LHCN-M2 (cell line): Measurements from ENCODE around the gene BRD3OS. TPM values are rescaled to one million over a fixed set of nuclear protein-coding genes. Genes with fewer than 3 reads are reported as not detected.

Experiments
- DNase-seq: peaks from one replicate; pipeline ENCODE4 v3.0.0-alpha.2; 2012; ENCODE audit warnings: low read depth
- total RNA-seq: library from RNA; depleted of rRNA; stranded (reverse); fragments of >200 nt; gene quantifications from 2 replicates; pipeline ENCODE4 v1.2.3, GENCODE V29; 2014

The BRD3OS gene
- total RNA-seq, 1 experiment from 2014 or later = 17.7 TPM

DNA sequence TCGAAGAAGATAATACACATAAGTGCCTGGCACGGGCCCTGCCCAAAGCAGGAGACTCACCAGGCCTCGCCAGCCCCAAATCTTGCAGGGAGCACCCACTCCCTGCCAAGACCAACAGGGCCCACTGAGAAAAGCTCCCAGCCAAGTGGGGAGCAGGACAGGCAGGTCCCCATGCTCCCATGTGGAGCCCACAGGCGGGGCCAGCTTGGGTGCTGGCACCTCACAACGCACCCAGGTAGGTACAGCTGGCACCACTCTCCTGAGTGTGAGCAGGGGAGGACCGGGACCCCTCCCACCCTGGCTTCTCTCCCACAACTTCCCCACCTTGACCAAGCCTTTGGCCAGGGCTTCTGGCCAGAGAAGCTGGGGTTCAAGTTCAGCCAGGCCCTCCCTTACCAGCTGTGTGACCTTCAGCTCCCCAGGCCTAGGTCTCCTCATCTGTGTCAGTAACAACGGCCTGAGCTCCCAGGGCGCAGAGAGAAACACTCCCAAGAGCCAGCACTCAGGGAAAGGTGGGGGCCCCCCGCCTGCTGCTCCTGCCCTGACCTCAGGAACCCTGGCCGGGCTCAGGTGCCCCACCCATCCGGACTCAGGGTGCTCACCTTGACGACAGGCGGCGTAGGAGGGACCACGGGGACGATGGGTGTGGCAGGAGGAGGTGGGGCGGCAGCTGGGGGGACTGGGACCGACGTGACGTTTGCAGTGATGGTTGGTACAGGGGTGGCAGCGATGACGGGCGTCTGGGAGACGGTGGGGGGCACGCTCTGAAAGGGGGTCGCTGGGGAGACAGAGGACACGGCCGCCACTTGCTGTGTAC, 24.7 kb downstream of the BRD3OS start:
- no peak for DNase-seq

DNA sequence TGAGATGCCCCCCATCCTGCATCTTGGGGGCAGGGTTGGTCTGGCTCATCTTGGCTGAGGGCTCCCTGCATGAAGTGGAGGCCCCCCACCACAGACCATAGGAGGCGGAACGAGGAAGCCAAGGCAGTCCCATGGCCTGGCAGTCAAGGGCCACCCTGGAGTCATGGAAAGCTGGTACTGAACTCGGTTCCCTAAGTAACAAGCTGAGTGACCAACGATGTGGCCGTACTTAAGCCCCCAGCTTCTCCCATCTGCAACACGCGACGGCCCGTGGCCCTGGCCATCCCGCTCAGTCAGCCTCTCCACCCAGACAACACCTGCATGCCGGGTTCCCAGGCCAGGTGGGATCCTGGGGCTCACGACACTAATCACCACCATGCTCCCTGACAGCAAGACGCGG, 25.4 kb downstream of the BRD3OS start:
- DNase-seq = no peak

DNA sequence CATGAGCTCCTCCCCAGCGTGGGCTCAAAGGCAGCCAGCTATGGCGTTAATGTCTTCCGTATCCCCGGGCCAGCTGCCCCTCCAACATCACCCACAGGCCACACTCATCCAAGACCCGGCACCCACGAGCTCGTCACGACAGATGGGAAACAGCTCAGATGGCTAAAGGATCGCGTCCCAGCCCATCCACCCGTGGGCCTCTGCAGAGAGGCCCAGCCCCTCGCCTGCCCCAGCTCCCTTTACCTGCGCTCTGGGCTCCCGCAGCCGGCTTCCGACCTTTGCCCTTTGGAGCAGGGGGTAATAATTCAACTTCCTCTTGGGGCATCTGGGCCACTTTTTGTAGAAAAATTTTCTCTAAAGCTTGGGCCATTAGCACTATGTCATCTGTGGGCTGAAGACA, 26.0 kb downstream of the BRD3OS start:
- DNase-seq = no peak

DNA sequence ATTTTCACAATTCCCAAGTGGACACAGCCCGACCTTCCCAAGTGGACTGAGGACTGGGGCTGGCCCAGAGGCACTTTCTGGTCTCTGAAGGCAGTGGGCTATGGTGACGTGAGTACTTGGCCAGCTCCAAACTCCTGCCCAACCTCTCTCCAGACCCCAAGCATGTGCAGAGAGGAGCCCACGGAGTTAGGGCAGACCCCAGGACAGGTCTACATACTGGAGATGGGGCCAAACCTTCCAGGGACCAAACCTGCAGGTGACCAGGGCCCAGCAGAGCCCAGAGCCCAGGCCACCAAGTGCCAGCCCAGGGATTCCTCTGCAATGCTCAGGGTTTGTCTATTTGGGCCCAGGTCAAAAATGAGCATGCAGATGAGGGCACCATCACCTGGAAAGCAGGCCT, 27.2 kb downstream of the BRD3OS start:
- DNase-seq = no peak

DNA sequence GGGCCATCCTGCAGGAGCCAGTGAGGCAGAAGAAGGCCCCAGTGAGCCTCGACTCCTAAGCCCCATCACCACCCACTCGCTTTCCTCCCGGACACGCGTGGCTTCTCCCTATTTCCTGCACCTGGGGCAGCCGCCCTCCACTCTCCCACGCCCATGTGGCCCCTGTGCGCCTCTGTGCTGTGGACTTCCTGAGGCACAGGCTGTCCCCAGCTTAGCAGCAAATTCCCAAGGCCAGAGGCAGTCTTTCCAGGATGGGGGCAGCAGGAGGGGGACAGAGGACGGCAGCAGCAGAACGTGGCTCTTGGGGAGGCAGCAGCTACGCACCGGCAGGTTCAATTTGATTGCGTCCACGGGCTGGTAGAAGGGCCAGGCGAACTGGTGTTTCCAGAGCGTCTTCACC, 27.7 kb downstream of the BRD3OS start:
- DNase-seq = no peak

DNA sequence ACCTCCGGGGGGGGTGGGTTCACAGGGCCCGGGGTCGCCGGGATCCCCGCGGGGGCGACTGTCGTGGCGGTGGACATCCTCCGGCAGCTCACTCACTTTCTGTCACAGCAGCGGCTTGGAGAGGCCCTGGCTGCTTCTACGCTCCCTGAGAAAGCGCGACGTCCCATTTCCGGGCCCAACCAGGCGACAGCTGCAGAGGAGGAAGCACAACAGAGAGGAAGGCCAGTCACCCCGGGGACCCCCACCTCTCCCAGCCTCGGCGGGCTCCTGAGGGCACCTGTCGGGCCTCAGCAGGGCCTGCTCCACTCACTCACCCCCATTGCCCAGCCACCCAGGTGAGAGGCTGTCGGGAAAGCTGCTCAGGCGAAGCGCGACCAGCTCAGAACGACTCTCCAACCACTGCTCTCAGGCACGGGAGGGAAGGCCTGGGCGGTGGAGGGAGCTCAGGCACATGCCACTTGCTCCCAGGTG, 28.2 kb downstream of the BRD3OS start:
- no peak for DNase-seq

DNA sequence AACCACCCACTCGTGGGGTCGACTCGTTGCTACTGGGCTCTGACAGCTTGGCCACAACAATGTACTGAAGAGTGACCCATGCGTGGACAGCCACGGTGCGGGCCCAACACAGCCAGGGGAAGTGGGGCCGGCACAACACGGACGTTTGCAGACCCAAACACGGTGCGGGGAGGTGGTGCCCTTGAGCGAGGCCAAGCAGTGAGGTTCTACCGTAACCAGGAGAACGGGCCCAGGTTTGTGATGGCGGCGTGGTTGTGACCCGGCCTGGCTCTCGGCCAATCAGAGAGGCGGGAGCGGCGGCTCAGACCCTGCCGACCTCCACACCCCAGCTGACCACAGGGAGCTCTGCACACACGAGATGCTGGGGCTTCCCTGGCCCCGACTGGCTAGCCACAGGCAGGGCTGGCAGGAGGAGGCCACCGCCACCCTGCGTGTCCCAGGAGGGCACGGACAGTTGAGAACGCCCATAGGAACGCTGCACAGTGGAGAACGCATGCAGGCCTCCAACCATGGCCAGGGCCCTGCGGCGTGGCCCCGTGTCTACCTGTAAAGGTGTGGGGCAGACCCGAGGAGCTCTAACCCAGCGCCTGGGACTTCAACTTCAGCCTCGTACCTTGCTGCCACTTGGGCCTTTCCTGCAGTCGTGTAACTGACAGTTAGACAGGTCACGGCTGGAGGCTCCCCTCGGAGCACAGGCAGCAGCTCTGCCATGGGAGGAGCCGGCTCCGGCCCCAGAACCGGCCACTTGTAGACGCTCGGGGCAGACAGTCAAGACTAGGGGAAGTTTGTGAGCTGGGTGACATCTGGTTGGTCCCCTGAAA, 28.9 kb downstream of the BRD3OS start:
- DNase-seq = no peak

DNA sequence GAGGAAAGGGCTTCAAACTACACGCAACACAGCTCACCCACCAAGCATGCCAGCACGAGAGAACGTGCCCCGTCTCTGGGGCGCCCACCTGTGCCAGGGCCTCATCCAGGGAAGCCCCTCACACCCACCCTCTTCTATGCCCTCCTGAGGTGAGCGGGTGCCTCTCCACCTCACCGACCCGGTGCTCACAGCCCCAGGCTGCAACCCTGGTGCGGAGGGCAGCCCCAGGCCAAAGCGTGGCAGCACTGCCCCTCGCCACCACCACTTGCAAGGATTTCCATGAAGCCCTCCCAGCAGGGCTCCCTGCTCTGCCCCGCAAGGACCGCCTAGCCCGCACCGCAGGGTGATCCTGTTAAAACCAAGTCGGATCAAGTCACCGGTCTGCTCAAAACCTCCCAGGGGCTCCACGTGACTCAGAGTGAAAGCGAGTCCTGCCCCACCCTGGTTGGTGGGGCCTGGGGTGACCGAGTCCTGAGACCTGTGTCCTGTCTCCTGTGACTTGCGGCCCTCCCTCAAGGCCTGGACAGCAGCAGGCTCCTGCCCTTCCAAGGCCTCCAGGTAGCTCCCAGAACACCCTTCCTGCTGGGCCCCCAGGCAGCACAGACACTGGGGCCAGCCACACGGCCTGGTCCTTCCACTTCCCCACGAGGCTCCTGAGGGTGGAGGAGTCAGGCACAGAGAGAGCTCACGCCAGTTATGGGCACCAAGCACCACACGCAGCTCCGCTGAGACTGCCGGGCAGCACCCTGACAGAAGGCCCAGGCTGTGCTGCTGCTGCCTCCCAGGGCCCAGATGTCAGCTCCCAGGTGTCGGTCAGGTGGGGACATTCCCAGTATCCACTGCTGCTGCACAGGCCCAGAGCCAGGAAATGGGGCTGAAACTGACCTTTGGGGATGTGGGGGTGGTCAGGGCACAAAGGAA, 29.9 kb downstream of the BRD3OS start:
- DNase-seq = no peak

DNA sequence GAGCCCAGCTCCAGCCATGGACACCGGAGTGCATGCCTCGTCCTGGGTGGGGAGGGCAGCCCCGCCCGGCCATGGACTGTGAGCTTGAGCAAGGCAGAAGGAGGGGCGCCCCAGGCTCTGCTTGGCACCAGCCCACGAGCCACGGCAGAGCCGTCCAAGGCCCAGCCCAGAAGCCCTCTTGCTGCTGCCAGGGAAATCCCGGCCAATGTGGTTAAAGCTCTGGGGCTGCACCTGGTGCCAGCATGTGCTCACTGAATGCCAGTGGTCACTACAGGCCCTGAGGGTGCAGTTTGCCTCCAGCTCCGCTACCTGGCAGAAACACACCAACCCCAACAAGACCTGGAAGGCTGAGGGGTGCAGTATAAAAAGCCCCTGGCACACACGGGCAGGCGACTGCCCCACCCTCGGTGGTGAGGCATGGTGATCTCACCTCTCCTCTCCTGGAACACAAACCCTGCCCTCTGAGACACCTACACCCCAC, 30.7 kb downstream of the BRD3OS start:
- peak; percentile 83 for DNase-seq

DNA sequence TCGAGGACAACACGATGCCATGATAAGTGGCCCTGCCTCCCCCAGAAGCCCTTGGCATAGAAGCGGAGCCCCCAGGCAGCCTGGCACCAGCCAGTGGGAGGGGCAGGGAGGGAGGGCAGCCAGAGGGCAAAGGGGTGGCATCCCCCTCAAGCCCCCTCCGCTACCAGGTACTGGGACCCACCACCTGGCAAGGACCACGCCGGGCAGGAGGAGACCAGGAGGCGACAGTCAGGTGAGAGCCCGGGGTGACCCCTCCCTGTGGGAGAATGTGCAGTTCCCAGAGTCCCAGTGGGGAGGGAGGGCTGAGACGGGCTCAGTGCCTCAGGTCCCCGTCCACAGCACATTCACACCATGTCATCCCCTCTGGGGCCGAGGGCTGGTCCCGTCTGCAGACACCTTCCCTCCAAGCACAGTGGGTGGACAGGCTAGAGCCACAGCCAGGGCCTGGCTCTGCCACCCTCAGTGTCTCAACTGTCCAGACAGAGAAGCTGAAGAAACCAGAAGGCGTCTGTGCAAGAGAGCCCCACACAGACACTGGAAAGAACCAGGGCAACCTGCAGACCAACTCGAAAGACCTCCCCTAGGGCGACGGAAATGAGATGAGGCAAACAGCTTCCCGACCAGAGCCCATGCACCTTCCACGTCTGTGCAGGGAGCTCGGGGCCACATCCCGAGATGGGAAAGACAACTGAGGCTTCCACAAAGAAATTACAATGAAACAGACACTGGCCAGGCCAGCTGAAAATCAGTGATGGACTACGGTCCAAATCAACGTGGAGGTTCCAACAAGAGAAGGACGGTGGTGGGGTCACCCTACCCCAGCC, 31.4 kb downstream of the BRD3OS start:
- DNase-seq = no peak

DNA sequence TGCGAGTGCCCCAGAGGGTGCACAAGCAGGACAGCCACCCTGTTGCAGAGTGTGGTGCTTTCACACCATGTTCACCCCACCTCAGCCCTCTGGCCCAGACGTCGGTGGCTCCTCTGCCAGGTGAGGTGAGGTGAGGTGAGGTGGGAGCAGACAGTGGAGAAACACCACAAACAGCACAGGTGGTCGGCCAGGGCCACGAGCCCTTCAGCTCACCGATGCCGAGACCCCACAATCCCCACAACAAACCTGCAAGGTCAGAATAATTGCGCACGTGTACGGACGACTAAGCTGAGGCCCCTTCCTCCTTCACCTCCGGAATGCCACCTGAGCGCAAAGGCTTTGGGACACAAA, 32.0 kb downstream of the BRD3OS start:
- DNase-seq = no peak

DNA sequence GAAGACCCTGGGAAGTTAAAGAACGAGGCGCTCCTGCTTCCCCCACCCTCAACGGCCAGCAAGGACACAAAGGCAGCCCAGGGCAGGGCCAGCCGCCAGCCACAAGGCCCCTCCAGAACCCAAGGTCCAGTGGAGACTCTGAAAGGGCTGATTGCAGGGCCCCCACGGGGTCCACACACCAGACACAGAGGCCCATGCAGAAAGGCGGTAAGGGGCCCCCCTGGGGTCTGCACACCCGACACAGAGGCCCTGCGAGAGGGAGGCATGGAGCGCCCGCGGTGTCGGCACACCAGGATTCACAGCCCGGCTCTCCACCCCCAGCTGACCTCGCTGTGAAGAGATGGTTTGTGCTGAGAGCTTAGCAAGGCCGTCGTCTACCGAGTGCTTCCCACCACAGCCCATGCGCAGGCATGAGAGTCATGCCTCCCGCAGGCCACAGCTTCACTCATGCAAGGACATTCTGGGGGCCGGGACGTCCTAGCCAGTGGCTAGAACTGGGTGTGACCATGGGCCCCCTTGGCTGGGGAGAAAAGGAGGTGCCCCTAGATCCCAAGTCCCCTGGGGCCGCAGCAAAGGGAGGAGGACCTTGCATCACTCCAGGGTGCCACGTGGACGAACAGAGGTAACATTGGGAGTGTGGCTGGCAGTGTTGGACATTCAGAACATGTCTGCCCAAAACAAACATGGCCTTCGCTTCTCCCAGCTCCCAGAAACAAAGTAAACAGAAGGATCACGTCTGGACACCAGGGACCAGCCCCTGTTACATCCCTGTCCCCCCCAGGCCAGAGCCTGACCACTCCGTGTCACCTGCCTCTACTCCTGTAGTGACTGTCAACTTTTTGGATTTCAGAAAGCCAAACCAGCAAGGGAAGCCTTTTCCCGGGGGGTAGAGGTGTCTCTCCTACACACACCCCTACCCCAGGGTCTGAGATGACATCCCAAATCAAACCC, 32.7 kb downstream of the BRD3OS start:
- DNase-seq = no peak

DNA sequence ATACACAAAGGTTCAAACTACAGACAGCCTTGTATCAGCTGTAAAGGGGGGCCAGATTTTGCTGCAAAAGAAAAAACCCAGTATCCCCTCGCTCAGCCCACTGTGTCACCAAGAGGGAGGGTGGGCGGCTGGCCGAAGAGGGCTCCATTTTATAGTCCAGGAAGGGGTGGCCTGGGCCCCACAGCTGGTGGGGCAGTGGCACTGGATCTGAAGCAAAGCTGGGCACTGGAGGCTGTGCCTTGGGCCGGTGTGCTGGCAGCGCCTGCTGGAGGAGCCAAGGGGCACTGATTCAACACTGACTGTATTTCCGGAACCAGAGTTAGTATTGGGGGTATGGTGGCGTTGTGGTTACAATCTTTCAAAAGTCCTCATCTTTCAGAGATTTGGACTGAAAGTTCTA, 33.4 kb downstream of the BRD3OS start:
- DNase-seq = peak; percentile 34

DNA sequence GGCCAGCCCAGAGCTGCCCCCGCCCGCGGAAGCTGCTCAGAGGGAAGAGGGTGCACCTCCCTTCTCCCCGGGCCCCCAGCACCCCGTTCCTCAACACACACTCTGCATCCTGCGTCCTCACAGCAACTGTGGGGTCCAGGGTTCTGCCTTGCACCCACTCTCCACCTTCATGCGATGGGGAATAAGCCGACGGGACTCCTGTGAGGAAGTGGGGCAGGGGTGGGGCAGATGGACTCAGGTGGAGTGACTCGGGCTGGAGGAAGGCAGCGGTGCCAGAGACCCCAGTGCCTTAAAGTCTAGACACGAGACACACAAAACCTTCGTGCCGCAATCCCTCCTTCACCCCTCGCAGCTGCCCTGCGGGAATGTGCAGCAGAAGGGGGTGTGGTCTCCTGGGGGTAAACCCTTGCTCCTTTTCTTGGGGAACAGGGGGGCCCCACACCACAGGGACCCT, 33.9 kb downstream of the BRD3OS start:
- no peak for DNase-seq

DNA sequence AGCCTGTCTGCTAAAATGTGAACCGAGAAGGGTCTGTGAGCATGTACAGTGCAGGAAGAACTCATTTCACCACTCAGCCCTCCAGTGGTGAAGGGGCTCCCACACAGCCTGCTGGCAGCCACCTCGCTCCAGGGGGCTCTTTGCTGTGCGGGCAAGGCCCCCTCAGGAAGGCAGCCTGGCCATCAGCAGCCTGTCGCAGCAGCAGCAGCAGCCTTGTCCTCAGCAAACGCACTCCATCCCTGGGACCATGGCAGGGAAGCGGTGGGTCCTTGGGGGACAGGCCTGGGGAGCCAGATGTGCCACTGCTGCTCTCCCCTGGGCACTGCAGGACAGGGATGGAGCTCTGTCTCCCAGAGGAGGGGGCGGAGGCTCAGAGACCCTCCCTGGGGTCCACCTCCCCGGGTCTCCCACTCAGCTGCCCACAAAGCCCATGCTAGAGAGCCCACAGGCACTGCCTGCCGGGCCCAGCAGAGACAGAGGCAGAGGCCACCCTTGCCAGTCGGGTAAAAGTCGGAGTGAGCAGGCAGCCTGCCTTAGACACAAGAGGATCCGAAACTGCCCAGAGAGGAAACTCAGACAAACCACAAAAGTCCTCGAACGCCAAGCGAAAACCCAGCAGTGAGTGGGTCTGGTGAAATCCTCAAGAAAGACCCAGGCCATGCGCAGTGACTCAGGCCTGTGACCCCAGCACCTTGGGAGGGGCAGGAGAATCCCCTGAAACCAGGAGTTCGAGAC, 34.5 kb downstream of the BRD3OS start:
- DNase-seq = no peak

DNA sequence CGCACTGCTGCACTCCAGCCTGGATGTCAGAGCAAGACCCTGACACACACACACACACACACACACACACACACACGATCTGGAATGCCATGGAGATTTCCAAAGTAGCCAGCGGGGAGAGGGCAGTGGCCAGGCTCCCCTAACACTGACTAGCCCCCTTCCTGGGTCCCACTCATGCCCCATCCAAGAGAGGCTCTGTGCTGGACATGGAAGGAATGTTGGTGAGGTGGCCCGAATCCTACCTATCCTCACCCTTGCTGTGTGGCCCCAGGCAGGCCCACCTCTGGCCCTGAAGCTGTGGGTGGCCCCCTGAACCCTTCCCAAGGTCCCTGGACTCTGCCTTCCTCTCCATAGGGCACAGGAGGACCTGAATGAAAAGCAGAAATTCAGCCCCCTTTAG, 35.3 kb downstream of the BRD3OS start:
- no peak for DNase-seq

DNA sequence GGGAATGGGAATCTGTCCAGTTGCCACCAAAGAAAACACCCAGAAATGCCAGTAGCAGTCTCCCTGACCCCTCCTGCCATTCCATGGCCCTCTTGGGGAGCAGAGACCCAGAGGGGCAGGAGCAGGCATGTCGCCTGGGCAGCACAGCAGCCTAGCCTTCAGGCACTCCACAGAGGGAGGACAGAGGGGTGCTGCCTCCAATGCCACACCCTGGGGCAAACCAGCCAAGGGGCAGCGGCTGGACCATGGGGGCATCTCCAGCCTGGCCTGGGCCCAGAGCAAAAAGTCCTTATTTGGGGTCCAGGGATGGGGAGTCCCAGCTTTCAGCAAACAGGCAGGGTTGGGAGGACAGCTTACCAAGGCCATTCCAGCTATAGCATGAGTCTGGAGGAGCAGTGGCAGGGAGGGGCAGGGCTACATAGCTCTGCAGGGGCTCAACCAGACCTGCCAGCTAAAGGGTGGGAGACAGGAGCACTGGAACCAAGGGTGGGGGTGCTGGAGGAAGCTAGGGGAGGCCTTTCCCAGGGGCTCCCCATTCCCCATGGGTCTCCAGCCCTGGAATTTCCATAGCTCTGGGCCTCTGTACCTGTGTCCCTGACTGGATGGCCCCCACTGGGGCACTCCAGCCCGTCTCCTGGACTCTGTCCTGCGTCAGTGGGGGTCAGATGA, 35.9 kb downstream of the BRD3OS start:
- no peak for DNase-seq

DNA sequence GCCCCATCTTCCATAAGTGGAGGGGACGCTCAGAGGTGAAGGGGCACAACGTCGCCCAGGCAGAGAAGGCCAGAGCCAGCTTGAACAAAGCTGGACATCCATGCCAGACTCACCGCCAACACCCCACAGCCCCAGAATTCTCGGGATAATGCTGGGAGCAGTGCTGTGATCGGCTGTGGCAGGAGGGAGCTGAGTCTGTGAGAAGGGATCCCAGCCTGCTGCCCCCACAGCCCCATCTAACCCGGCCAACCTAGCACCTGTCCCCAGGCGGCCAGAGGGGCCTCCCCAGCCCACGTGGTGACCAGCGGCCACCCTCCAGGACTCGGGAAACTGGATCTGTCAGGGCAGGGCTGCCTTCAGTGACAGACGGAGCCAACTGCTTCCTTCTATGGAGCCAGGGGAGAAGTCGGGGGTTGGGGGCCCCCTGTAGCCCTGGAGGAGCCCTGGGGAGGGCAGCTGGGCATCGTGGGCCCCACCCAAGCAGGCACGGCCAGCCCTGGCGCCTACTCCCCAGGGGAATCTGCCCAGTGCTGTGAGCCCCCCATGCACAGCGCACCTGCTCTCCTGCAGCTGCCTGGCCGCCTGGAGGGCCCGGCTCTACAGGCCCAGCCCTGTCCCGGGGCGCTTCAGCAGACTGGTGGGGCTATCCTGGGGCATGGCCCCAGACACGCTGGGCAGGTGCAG, 36.5 kb downstream of the BRD3OS start:
- DNase-seq = peak; percentile 69
